IMR-90 (cell line): ENCODE data around the gene TTC7B. TPM values are rescaled to one million over a fixed set of nuclear protein-coding genes. Genes with fewer than 3 reads are reported as not detected.

ENCODE experiments used
- ATAC-seq: fragments of 200-7000 bp; cut with Tn5 transposase; 2 replicates; pipeline ENCODE4 v1.9.1; 2020; ENCODE audit warnings: low read depth, mild to moderate bottlenecking, moderate library complexity
- BruUV-seq: library from RNA; stranded (reverse); fragments of 400-500 nt; replicated peaks from 2 replicates; lab custom pipeline; 2021; lab: Mats Ljungman, UMichigan
- CTCF ChIA-PET: fragments of 300-600 bp; formaldehyde crosslinking; extraction: SDS; loops from one replicate; lab custom pipeline; 2021; ENCODE audit warnings: antibody characterized with exemption; lab: Yijun Ruan, JAX
- POLR2A ChIA-PET: fragments of 300-600 bp; sonication (Branson Sonifier 250); formaldehyde crosslinking; loops from one replicate; lab custom pipeline; 2022; ENCODE audit warnings: antibody characterized with exemption; ENCODE audit not compliant: unreplicated experiment; lab: Charles Lee
- DNase-seq: peaks from one replicate; pipeline ENCODE4 v3.0.0; 2013
- H2AFZ ChIP-seq: replicated peaks from 2 replicates; pipeline ENCODE3; 2013; ENCODE audit warnings: low read length, mild to moderate bottlenecking; ENCODE audit not compliant: poor library complexity
- H2AK5ac ChIP-seq: 2 replicates; pipeline ENCODE4 v1.6.1; 2013; ENCODE audit warnings: low read depth, low read length, inconsistent platforms
- H2AK9ac ChIP-seq: replicated peaks from 2 replicates; pipeline ENCODE3; 2013; ENCODE audit warnings: mild to moderate bottlenecking, low read depth, low read length, moderate library complexity; ENCODE audit not compliant: poor library complexity
- H2BK120ac ChIP-seq: 2 replicates; pipeline ENCODE4 v1.6.1; 2013; ENCODE audit warnings: low read depth, low read length, inconsistent platforms
- H2BK15ac ChIP-seq: 3 replicates; pipeline ENCODE4 v1.6.1; 2013; ENCODE audit warnings: low read depth, low read length, inconsistent platforms
- H2BK20ac ChIP-seq: 2 replicates; pipeline ENCODE4 v1.6.1; 2013; ENCODE audit warnings: low read depth, mild to moderate bottlenecking, inconsistent platforms, low read length, moderate library complexity
- H2BK5ac ChIP-seq: 2 replicates; pipeline ENCODE4 v1.6.1; 2013; ENCODE audit warnings: mild to moderate bottlenecking, low read depth, low read length, inconsistent platforms; ENCODE audit not compliant: poor library complexity, severe bottlenecking
- H3K14ac ChIP-seq: replicated peaks from 2 replicates; pipeline ENCODE4 v1.6.1; 2013; ENCODE audit warnings: low read depth, low read length, inconsistent platforms
- H3K18ac ChIP-seq: 2 replicates; pipeline ENCODE4 v1.6.1; 2013; ENCODE audit warnings: low read depth, low read length, control low read depth
- H3K23ac ChIP-seq: 2 replicates; pipeline ENCODE4 v1.6.1; 2013; ENCODE audit warnings: low read depth, low read length, inconsistent platforms
- H3K27ac ChIP-seq: 2 replicates; pipeline ENCODE4 v1.5.1; 2013; ENCODE audit warnings: mild to moderate bottlenecking, control low read depth, low read length; ENCODE audit not compliant: insufficient read depth
- H3K27me3 ChIP-seq: 2 replicates; pipeline ENCODE4 v1.6.1; 2013; ENCODE audit warnings: low read length; ENCODE audit not compliant: control insufficient read depth, insufficient read depth
- H3K36me3 ChIP-seq: 2 replicates; pipeline ENCODE4 v1.6.1; 2013; ENCODE audit warnings: low read length, mixed read lengths; ENCODE audit not compliant: control insufficient read depth, insufficient read depth
- H3K4ac ChIP-seq: 2 replicates; pipeline ENCODE4 v1.6.1; 2013; ENCODE audit warnings: low read depth, low read length, inconsistent platforms
- H3K4me1 ChIP-seq: 2 replicates; pipeline ENCODE4 v1.6.1; 2013; ENCODE audit warnings: low read length, mixed read lengths; ENCODE audit not compliant: control insufficient read depth, insufficient read depth
- H3K4me2 ChIP-seq: 2 replicates; pipeline ENCODE4 v1.6.1; 2013; ENCODE audit warnings: low read depth, mild to moderate bottlenecking, control low read depth, low read length, moderate library complexity
- H3K4me3 ChIP-seq: 2 replicates; pipeline ENCODE4 v1.5.1; 2013; ENCODE audit warnings: low read depth, mild to moderate bottlenecking, control low read depth, low read length, moderate library complexity; ENCODE audit not compliant: insufficient read depth
- H3K56ac ChIP-seq: 2 replicates; pipeline ENCODE4 v1.6.1; 2013; ENCODE audit warnings: low read length, inconsistent platforms; ENCODE audit not compliant: insufficient read depth; ENCODE audit errors: extremely low read depth
- H3K79me1 ChIP-seq, 2 experiments: 2 replicates each; pipeline ENCODE4 v1.6.1; 2013; ENCODE audit warnings: low read length in 2 of 2, inconsistent platforms in 1 of 2, low read depth in 1 of 2
- H3K9ac ChIP-seq: 2 replicates; pipeline ENCODE4 v1.6.1; 2013; ENCODE audit warnings: low read depth, low read length, control low read depth
- H3K9me1 ChIP-seq: 2 replicates; pipeline ENCODE4 v1.6.1; 2013; ENCODE audit warnings: low read length, inconsistent platforms; ENCODE audit not compliant: insufficient read depth
- H3K9me3 ChIP-seq: 2 replicates; pipeline ENCODE4 v1.6.1; 2013; ENCODE audit warnings: low read length; ENCODE audit not compliant: control insufficient read depth, insufficient read depth
- H4K20me1 ChIP-seq: 2 replicates; pipeline ENCODE4 v1.6.1; 2013; ENCODE audit warnings: low read length, inconsistent platforms; ENCODE audit not compliant: insufficient read depth
- H4K5ac ChIP-seq: 2 replicates; pipeline ENCODE4 v1.6.1; 2013; ENCODE audit warnings: mild to moderate bottlenecking, low read depth, low read length, control low read depth
- H4K8ac ChIP-seq, 2 experiments: 2 replicates each; pipeline ENCODE4 v1.6.1; 2013; ENCODE audit warnings: low read depth in 2 of 2, low read length in 2 of 2, control low read depth in 1 of 2, inconsistent platforms in 1 of 2
- H4K91ac ChIP-seq: 2 replicates; pipeline ENCODE4 v1.6.1; 2013; ENCODE audit warnings: low read depth, low read length, inconsistent platforms; ENCODE audit not compliant: insufficient read depth
- MXI1 ChIP-seq: IDR thresholded peaks from 2 replicates; pipeline ENCODE4 v1.6.1; 2012; ENCODE audit warnings: low read depth, mild to moderate bottlenecking, low read length, moderate library complexity, borderline replicate concordance
- WGBS, 2 experiments: methylation state at CpG; one replicate each; pipeline versions ENCODE4 v1.1.5 to v1.1.7; 2013; ENCODE audit warnings: missing lambda C conversion rate in 2 of 2; ENCODE audit not compliant: insufficient read length in 1 of 2; ENCODE audit errors: extremely low coverage in 2 of 2; 5-methylcytosine and 5-hydroxymethylcytosine counted together
- dilution Hi-C: fragments of 300-500 bp; cut with HindIII; formaldehyde crosslinking; loops from one replicate; pipeline ENCODE4 v1.14.3; 2018; ENCODE audit warnings: low sequenced_read_pairs; ENCODE audit not compliant: unreplicated experiment
- in situ Hi-C: fragments of 300-500 bp; cut with MboI; formaldehyde crosslinking; loops from 3 replicates; pipeline ENCODE4 v1.14.3; 2019; ENCODE audit warnings: low sequenced_read_pairs, inconsistent platforms, mixed read lengths
- intact Hi-C: fragments of 100-400 bp; cut with micrococcal nuclease; formaldehyde crosslinking; loops from 2 replicates; pipeline ENCODE4 v1.10.0; 2022
- polyA plus RNA-seq, 3 experiments: library from polyadenylated mRNA; depleted of rRNA; stranded (reverse); fragments of >200 nt; gene quantifications; 2 replicates each; pipeline ENCODE4 v1.2.3, GENCODE V29; 2012; ENCODE audit warnings: low replicate concordance in 1 of 3
- total RNA-seq: library from RNA; depleted of rRNA; stranded (reverse); fragments of >200 nt; gene quantifications from 2 replicates; pipeline ENCODE4 v1.2.3, GENCODE V29; 2012
- TF ChIP-seq, protein P1 (sequence below): fragments of 150-350 bp; IDR thresholded peaks from 2 replicates; pipeline ENCODE4 v1.6.1; 2017; ENCODE audit warnings: mild to moderate bottlenecking, antibody characterized with exemption, low read length, low read depth

The TTC7B gene
- total and polyA plus RNA-seq, 2 of the 4 experiments (the other 2 are of a cell fraction) = 18.1 to 35.3 TPM

DNA sequence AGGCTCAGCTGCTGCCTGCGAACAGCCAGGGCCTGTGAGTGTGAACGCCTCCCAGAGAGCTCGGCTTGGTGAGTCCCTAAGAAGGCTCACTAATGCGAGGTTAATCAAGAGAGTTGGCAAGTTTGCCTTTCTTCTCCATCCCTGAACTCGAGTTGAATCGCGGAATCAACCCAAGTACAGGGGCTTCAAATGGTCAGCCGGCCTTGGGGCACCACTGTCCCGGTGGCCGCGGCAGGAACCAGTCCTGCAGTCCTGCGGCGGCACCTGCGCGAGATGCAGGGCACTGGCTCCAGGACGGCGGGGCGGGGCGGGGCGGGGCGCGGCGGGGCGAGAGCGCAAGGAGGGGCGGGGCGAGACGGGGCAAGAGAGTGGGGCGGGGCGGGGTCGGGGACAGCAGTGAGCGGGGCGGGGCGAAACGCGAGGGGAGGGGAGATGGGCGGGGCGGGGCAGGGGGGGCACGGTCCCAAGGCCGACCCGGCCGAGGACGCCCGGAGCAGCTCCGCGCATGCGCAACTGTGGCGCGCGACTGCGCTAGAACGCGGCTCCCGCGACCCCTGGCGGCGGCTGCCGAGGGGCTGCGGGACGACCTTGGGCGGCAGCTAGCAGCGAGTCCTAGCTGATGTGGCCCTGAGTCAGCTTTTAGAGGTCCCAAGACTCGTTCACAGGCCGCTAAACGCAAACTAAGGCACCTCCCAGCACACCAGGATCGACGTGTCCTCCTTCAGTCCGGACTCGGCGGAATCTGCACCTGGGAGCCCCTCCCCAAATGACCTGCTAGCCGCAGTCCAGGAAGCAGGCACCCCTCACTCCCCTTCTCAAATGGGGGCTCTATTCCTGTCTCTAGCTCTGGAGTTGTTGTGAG lies 58.0 kb downstream of the TTC7B start (continued):
- TF ChIP-seq, protein P1, sequence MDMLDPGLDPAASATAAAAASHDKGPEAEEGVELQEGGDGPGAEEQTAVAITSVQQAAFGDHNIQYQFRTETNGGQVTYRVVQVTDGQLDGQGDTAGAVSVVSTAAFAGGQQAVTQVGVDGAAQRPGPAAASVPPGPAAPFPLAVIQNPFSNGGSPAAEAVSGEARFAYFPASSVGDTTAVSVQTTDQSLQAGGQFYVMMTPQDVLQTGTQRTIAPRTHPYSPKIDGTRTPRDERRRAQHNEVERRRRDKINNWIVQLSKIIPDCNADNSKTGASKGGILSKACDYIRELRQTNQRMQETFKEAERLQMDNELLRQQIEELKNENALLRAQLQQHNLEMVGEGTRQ = no peak

DNA sequence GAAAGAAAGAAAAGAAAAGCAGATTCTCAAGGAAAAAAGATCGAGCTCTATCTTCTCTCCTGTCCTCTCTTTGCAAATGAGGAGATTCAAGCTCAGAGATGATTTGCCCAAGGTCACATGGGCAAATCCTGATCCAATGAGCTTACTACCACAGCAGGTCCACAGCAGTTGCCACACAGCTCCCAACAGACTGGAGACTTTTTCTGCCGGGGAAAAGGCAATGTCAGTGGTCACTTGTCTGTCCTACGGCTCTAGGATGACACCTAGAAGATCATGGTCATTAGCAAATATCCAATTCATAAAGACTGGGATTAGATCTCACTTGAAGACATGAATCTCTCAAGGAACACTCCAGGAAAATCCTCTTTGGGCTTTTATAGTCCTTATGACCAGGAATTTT lies 58.8 kb downstream of the TTC7B start:
- H2AK9ac ChIP-seq = no peak overlapping the region
- no peak overlapping the region for H2AFZ ChIP-seq
- H2BK20ac ChIP-seq = no peak overlapping the region
- H3K9ac ChIP-seq = no peak overlapping the region
- H4K8ac ChIP-seq = no peak overlapping the region
- in situ Hi-C loops (no loop called here), intact Hi-C loops (loop anchor here (5.0 kb wide), 1 partner anchor 60 kb away; the partner anchor contains the start of gene TTC7B), dilution Hi-C loops (no loop called here)
- no peak overlapping the region for H2BK120ac ChIP-seq
- H3K4me1 ChIP-seq = peaks cover 6% of the 10 kb centered on the region
- ChIA-PET CTCF (interaction anchor here (0.8 to 2.9 kb wide), 6 partner anchors 11 to 456 kb away, joined by 3 to 18 read pairs (median 6); no protein-coding TSS in a partner anchor), POLR2A (no interaction called here)
- no peak overlapping the region for H3K4ac ChIP-seq
- BruUV-seq = no TSS peak
- H3K27me3 ChIP-seq = no peaks in the 10 kb centered on the region
- H2AK5ac ChIP-seq = no peak overlapping the region
- peaks cover 3% of the 10 kb centered on the region; the same call in 1 of the 2 replicates for H3K9me1 ChIP-seq
- no peak overlapping the region for H3K4me3 ChIP-seq
- peaks cover 3% of the 10 kb centered on the region; the same call in 1 of the 2 replicates for H4K20me1 ChIP-seq
- no peak overlapping the region for H3K23ac ChIP-seq
- H2BK15ac ChIP-seq = no peak overlapping the region
- no peak overlapping the region for H3K18ac ChIP-seq
- peaks cover 9 to 22% of the 10 kb centered on the region in 2 experiments for H3K79me1 ChIP-seq
- H3K27ac ChIP-seq = no peak overlapping the region
- TF ChIP-seq, protein P1 = peak; percentile 47; the same call in 1 of the 2 replicates
- no peak for TF ChIP-seq MXI1
- WGBS, 2 experiments = 100% methylated on average over 1 of the region's 3 CpGs; no CpG with 5 or more reads in 1 of the 2 experiments
- no peak overlapping the region for H3K56ac ChIP-seq
- H2BK5ac ChIP-seq = no peak overlapping the region
- ATAC-seq (no peak), DNase-seq (no peak)
- no peak overlapping the region for H4K5ac ChIP-seq
- no peak overlapping the region for H4K91ac ChIP-seq
- H3K36me3 ChIP-seq = no peaks in the 10 kb centered on the region
- H3K4me2 ChIP-seq = no peak overlapping the region
- no peaks in the 10 kb centered on the region for H3K9me3 ChIP-seq
- no peak overlapping the region for H3K14ac ChIP-seq
